ENCODE measurements around the gene AK2.

Gene AK2

DNA sequence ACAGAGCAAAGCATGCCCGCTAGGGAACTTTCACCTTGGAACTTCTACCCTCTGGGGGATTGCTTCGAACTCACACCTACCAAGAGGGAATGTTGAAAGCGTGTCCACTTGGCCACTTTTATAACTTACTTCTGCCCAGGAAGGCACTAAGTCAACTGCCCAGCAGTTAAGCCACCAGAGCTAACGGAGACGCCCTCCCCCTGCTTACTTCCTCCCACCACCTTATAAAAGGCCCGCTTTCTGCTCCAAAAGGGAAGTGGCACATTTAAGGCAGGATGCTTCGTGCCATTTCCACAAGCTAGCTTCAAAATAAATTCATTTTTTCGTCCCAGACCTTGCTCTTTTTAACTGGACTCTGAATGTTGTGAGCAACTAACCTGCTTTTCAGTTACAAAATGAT lies 3.2 kb upstream of the AK2 start:
- no peak overlapping the region for H3K27ac ChIP-seq
- H4K20me1 ChIP-seq (ENCODE audit: insufficient read depth) = no peaks in the 10 kb centered on the region
- no peaks in the 10 kb centered on the region; the same call in 1 of the 2 replicates for H3K36me3 ChIP-seq (ENCODE audit: insufficient read depth)
- H3K4me3 ChIP-seq (IDR thresholded peaks at IDR 0.05; ENCODE audit: insufficient read depth, low read depth, low read length) = no peak overlapping the region
- H3K79me2 ChIP-seq (ENCODE audit: insufficient read depth, low read depth) = peaks cover 20% of the 10 kb centered on the region
- H3K9ac ChIP-seq = no peak overlapping the region
- H3K4me1 ChIP-seq (ENCODE audit: low read depth, poor library complexity, severe bottlenecking) = peaks cover 21% of the 10 kb centered on the region
- no peak overlapping the region for H2AFZ ChIP-seq (ENCODE audit: low read depth)
- TF ChIP-seq CTCF (conservative IDR thresholded peaks at IDR 0.05; ENCODE audit: low read depth, low read length) = no peak
- H3K4me2 ChIP-seq = no peak overlapping the region
- no peaks in the 10 kb centered on the region for H3K27me3 ChIP-seq (ENCODE audit: insufficient read depth, low read depth)

DNA sequence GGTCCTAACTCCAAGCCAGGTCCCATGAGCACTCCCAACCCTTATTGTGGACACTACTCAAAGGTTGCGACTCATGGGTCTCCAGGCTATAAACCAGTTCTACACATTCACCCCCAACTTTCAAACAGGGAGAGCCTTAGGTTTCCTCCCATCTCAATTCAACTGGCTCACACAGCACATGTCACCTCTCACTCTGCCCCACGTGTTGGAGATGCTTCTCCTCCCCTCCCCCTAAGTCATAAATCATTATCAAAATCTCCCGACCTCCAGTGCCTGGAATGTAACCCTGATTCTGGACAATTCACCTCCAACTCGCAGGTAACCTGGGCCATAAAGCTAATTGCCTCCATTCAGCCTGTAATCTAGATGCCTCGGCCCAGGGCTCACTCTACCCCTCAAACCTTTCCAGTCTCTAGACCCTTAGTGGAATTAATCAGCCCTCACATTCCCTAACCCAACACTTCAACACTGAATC lies 595 bp downstream of the AK2 start:
- peak overlapping the region; percentile 48; the same call in 1 of the 2 replicates for H2AFZ ChIP-seq (ENCODE audit: low read depth)
- peaks cover 58% of the 10 kb centered on the region for H3K79me2 ChIP-seq (ENCODE audit: insufficient read depth, low read depth)
- no peaks in the 10 kb centered on the region for H3K27me3 ChIP-seq (ENCODE audit: insufficient read depth, low read depth)
- peaks cover 50% of the 10 kb centered on the region for H3K4me1 ChIP-seq (ENCODE audit: low read depth, poor library complexity, severe bottlenecking)
- no peaks in the 10 kb centered on the region; the same call in 1 of the 2 replicates for H3K36me3 ChIP-seq (ENCODE audit: insufficient read depth)
- peak overlapping the region; percentile 91 for H3K9ac ChIP-seq
- peak overlapping the region; percentile 72 for H3K27ac ChIP-seq
- H4K20me1 ChIP-seq (ENCODE audit: insufficient read depth) = peaks cover 18% of the 10 kb centered on the region
- H3K4me3 ChIP-seq (IDR thresholded peaks at IDR 0.05; ENCODE audit: insufficient read depth, low read depth, low read length) = peak overlapping the region; percentile 83
- no peak for TF ChIP-seq CTCF (conservative IDR thresholded peaks at IDR 0.05; ENCODE audit: low read depth, low read length)
- H3K4me2 ChIP-seq = peak overlapping the region; percentile 98

DNA sequence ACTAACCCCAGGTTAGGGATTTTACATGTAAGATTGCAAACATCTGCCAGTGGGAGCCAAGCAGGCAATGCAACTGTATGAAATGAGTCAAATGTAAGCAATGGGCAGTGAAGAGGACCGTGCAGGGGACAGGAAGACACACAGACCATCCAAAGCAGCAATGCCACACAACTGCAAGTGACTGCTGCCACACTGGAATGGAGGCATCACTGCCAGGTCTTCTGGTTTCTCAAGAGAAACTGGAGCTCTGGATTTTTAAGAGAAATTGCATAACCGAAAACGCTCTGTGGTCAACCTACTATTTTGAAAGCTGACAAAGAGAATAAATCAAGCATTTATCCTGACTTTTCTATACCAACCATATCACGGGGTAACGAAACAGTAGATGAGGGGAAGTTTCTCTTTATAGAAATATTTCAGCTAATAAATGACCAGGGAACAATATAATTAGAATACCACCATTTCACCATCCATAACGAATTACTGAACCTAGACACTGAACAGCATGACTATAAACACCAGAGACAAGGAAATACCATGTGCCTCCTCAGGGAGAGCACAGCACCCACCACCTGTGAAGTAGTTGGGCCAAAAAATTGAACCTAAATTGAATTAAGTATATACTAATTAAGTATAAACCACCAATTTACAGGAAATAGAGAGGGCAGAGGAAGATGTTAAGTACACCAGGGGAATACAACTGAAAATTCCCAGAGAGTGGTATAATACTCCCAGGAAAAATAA lies 4.4 kb downstream of the AK2 start:
- Histone ChIP-seq H3K79me2 (ENCODE audit: insufficient read depth, low read depth) (peaks cover 96% of the 10 kb centered on the region), H4K20me1 (ENCODE audit: insufficient read depth) (peaks cover 37% of the 10 kb centered on the region), H3K4me2 (peak overlapping the region; percentile 53; the same call in 1 of the 2 replicates), H3K4me3 (IDR thresholded peaks at IDR 0.05; ENCODE audit: insufficient read depth, low read depth, low read length) (no peak overlapping the region), H3K36me3 (ENCODE audit: insufficient read depth) (no peaks in the 10 kb centered on the region; the same call in 1 of the 2 replicates), H2AFZ (ENCODE audit: low read depth) (no peak overlapping the region), H3K4me1 (ENCODE audit: low read depth, poor library complexity, severe bottlenecking) (peaks cover 83% of the 10 kb centered on the region), H3K27ac (peak overlapping the region; percentile 3; the same call in 1 of the 2 replicates), H3K27me3 (ENCODE audit: insufficient read depth, low read depth) (no peaks in the 10 kb centered on the region), H3K9ac (no peak overlapping the region)
- no peak for TF ChIP-seq CTCF (conservative IDR thresholded peaks at IDR 0.05; ENCODE audit: low read depth, low read length)

- Histone ChIP-seq H3K27ac (no peak overlapping the region), H3K4me1 (ENCODE audit: low read depth, poor library complexity, severe bottlenecking) (peaks cover 87% of the 10 kb centered on the region), H3K36me3 (ENCODE audit: insufficient read depth) (no peaks in the 10 kb centered on the region; the same call in 1 of the 2 replicates), H3K4me3 (IDR thresholded peaks at IDR 0.05; ENCODE audit: insufficient read depth, low read depth, low read length) (no peak overlapping the region), H3K9ac (no peak overlapping the region), H3K27me3 (ENCODE audit: insufficient read depth, low read depth) (no peaks in the 10 kb centered on the region), H4K20me1 (ENCODE audit: insufficient read depth) (peaks cover 43% of the 10 kb centered on the region), H3K4me2 (peak overlapping the region; percentile 53; the same call in 1 of the 2 replicates), H3K79me2 (ENCODE audit: insufficient read depth, low read depth) (peaks cover 100% of the 10 kb centered on the region), H2AFZ (ENCODE audit: low read depth) (no peak overlapping the region)
- TF ChIP-seq CTCF (conservative IDR thresholded peaks at IDR 0.05; ENCODE audit: low read depth, low read length) = no peak
These were observed 5.2 kb downstream of the AK2 start for GRCh38 chr1:33031506-33031905.
